HEK293 (cell line): ENCODE measurements around the gene KRT81.

Experiments used
- CTCF ChIA-PET: fragments of 350-600 bp; formaldehyde crosslinking; extraction: SDS; loops from one replicate; lab custom pipeline; 2021; ENCODE audit warnings: antibody characterized with exemption; lab: Yijun Ruan, JAX
- POLR2A ChIA-PET: fragments of 300-600 bp; formaldehyde crosslinking; extraction: SDS; loops from one replicate; lab custom pipeline; 2020; ENCODE audit warnings: antibody characterized with exemption, inconsistent platforms; lab: Yijun Ruan, JAX
- H3K27ac ChIP-seq: fragments of 200-500 bp; sonication (Bioruptor generic); 2 replicates; pipeline ENCODE4 v1.5.1; 2014; ENCODE audit warnings: low read depth, low read length, control low read depth, inconsistent platforms; ENCODE audit errors: extremely low read depth
- H3K36me3 ChIP-seq, 2 experiments: fragments of 200-500 bp in 1 of 2; sonication (Bioruptor generic) in 1 of 2; 1 replicate in 1 of 2; 2 replicates in 1 of 2; pipeline ENCODE4 v1.5.1; 2014 to 2017; ENCODE audit warnings: inconsistent platforms in 2 of 2, low read length in 2 of 2; ENCODE audit not compliant: control insufficient read depth in 2 of 2, insufficient read depth in 1 of 2
- H3K4me1 ChIP-seq: fragments of 200-500 bp; sonication (Bioruptor generic); 2 replicates; pipeline ENCODE4 v1.5.1; 2014; ENCODE audit warnings: mild to moderate bottlenecking, low read length, inconsistent platforms; ENCODE audit not compliant: control insufficient read depth, insufficient read depth
- H3K4me3 ChIP-seq: 2 replicates; pipeline ENCODE4 v1.5.1; 2011; ENCODE audit warnings: low read depth, mild to moderate bottlenecking, control low read depth, low read length, moderate library complexity
- H3K9me3 ChIP-seq: fragments of 200-500 bp; sonication (Bioruptor generic); 2 replicates; pipeline ENCODE4 v1.5.1; 2014; ENCODE audit warnings: low read depth, low read length, inconsistent platforms; ENCODE audit not compliant: control insufficient read depth, insufficient read depth
- INSM2 ChIP-seq: fragments of 450-650 bp; formaldehyde crosslinking; IDR thresholded peaks from 2 replicates; pipeline ENCODE4 v1.5.1; 2016; ENCODE audit warnings: missing biosample characterization, missing genetic modification characterization
- OVOL3 ChIP-seq: fragments of 450-650 bp; formaldehyde crosslinking; IDR thresholded peaks from 2 replicates; pipeline ENCODE4 v1.5.1; 2016; ENCODE audit warnings: missing biosample characterization, missing genetic modification characterization
- SCRT1 ChIP-seq: fragments of 450-650 bp; formaldehyde crosslinking; IDR thresholded peaks from 2 replicates; pipeline ENCODE4 v1.5.1; 2016; ENCODE audit warnings: missing biosample characterization, missing genetic modification characterization, borderline replicate concordance
- SP7 ChIP-seq: fragments of 450-650 bp; formaldehyde crosslinking; IDR thresholded peaks from 2 replicates; pipeline ENCODE4 v1.5.1; 2016; ENCODE audit warnings: missing biosample characterization, missing genetic modification characterization
- ZBTB20 ChIP-seq: fragments of 450-650 bp; formaldehyde crosslinking; IDR thresholded peaks from 2 replicates; pipeline ENCODE4 v1.5.1; 2016; ENCODE audit warnings: missing biosample characterization, missing genetic modification characterization
- ZFHX2 ChIP-seq: fragments of 450-650 bp; formaldehyde crosslinking; conservative IDR thresholded peaks from 2 replicates; pipeline ENCODE4 v1.5.1; 2016; ENCODE audit warnings: missing biosample characterization, missing genetic modification characterization
- ZFP3 ChIP-seq: fragments of 450-650 bp; formaldehyde crosslinking; IDR thresholded peaks from 2 replicates; pipeline ENCODE4 v1.5.1; 2016; ENCODE audit warnings: low read depth, missing biosample characterization, missing genetic modification characterization
- ZFP41 ChIP-seq: fragments of 450-650 bp; formaldehyde crosslinking; IDR thresholded peaks from 2 replicates; pipeline ENCODE4 v1.5.1; 2016; ENCODE audit warnings: missing biosample characterization, missing genetic modification characterization, borderline replicate concordance
- ZIC2 ChIP-seq: fragments of 450-650 bp; formaldehyde crosslinking; IDR thresholded peaks from 2 replicates; pipeline ENCODE4 v1.5.1; 2016; ENCODE audit warnings: missing biosample characterization, missing genetic modification characterization
- ZNF138 ChIP-seq: fragments of 450-650 bp; formaldehyde crosslinking; IDR thresholded peaks from 2 replicates; pipeline ENCODE4 v1.5.1; 2016; ENCODE audit warnings: missing biosample characterization, missing genetic modification characterization, borderline replicate concordance
- ZNF174 ChIP-seq: fragments of 450-650 bp; formaldehyde crosslinking; IDR thresholded peaks from 2 replicates; pipeline ENCODE4 v1.5.0; 2017; ENCODE audit warnings: missing biosample characterization, mild to moderate bottlenecking, missing genetic modification characterization
- ZNF211 ChIP-seq: fragments of 450-650 bp; formaldehyde crosslinking; IDR thresholded peaks from 2 replicates; pipeline ENCODE4 v1.5.1; 2016; ENCODE audit warnings: low read depth, missing biosample characterization, missing genetic modification characterization
- ZNF266 ChIP-seq: fragments of 450-650 bp; formaldehyde crosslinking; IDR thresholded peaks from 2 replicates; pipeline ENCODE4 v1.5.1; 2016; ENCODE audit warnings: missing biosample characterization, missing genetic modification characterization, low read depth
- ZNF362 ChIP-seq: fragments of 450-650 bp; formaldehyde crosslinking; IDR thresholded peaks from 2 replicates; pipeline ENCODE4 v1.5.1; 2016; ENCODE audit warnings: missing biosample characterization, missing genetic modification characterization
- ZNF529 ChIP-seq: fragments of 450-650 bp; formaldehyde crosslinking; IDR thresholded peaks from 2 replicates; pipeline ENCODE4 v1.5.1; 2017; ENCODE audit warnings: missing genetic modification characterization, missing biosample characterization; ENCODE audit not compliant: insufficient replicate concordance
- ZNF549 ChIP-seq: fragments of 450-650 bp; IDR thresholded peaks from 2 replicates; pipeline ENCODE4 v1.5.1; 2018; ENCODE audit warnings: missing biosample characterization, missing genetic modification characterization, mild to moderate bottlenecking, inconsistent platforms, moderate library complexity
- ZNF670 ChIP-seq: fragments of 450-650 bp; formaldehyde crosslinking; IDR thresholded peaks from 2 replicates; pipeline ENCODE4 v1.5.1; 2016; ENCODE audit warnings: missing biosample characterization, missing genetic modification characterization, low read depth
- ZNF701 ChIP-seq: fragments of 450-650 bp; formaldehyde crosslinking; IDR thresholded peaks from 2 replicates; pipeline ENCODE4 v1.5.1; 2016; ENCODE audit warnings: missing biosample characterization, missing genetic modification characterization

Gene KRT81

GRCh38 chr12:52238916-52239646, 52.3 kb downstream of the KRT81 start:
- Histone ChIP-seq H3K9me3 (no peaks in the 10 kb centered on the region), H3K27ac (no peak overlapping the region), H3K36me3 (no peaks in the 10 kb centered on the region), H3K4me1 (peaks cover 6% of the 10 kb centered on the region), H3K4me3 (no peak overlapping the region)
- CTCF ChIA-PET, result interaction anchor here (1.6 to 6.5 kb wide), 2 partner anchors 17 to 99 kb away, joined by 5 to 29 read pairs; no protein-coding TSS in a partner anchor
- no peak for TF ChIP-seq ZNF549 (tag by site-specific recombination)
- TF ChIP-seq ZNF266 (tag by site-specific recombination), result no peak
- TF ChIP-seq ZNF529 (tag by site-specific recombination), result no peak
- TF ChIP-seq ZNF362 (tag by site-specific recombination), result no peak
- TF ChIP-seq ZNF670 (tag by site-specific recombination), result no peak
- no peak for TF ChIP-seq INSM2 (tag by site-specific recombination)
- TF ChIP-seq ZFP3 (tag by site-specific recombination), result no peak
- no peak for TF ChIP-seq ZIC2 (tag by site-specific recombination)
- TF ChIP-seq ZNF211, result no peak
- no peak for TF ChIP-seq ZNF701 (tag by site-specific recombination)
- no peak for TF ChIP-seq ZFHX2
- no peak for TF ChIP-seq SCRT1 (tag by site-specific recombination)
- POLR2A ChIA-PET, result no interaction called here

GRCh38 chr12:52238207-52238840, 53.0 kb downstream of the KRT81 start:
- Histone ChIP-seq H3K9me3 (no peaks in the 10 kb centered on the region), H3K36me3 (no peaks in the 10 kb centered on the region), H3K4me1 (no peaks in the 10 kb centered on the region), H3K4me3 (no peak overlapping the region), H3K27ac (no peak overlapping the region)
- ChIA-PET CTCF (interaction anchor here (0.5 to 6.5 kb wide), 8 partner anchors 12 to 99 kb away, joined by 3 to 29 read pairs (median 4); no protein-coding TSS in a partner anchor), POLR2A (interaction anchor here (0.6 to 0.8 kb wide), 2 partner anchors 8 to 22 kb away, joined by 3 read pairs; no protein-coding TSS in a partner anchor)
- no peak for TF ChIP-seq ZNF138
- TF ChIP-seq OVOL3 (tag by site-specific recombination), result no peak
- no peak for TF ChIP-seq ZFP41 (tag by site-specific recombination)
- no peak for TF ChIP-seq ZNF174 (tag by site-specific recombination)
- TF ChIP-seq SP7 (tag by site-specific recombination), result no peak
- TF ChIP-seq ZBTB20 (tag by site-specific recombination), result peak; percentile 47
